Measurements from ENCODE around the gene TMEM121.
"Not testable (repeated sequence)": the region's sequence is repeated elsewhere in the genome, so short reads cannot be mapped to it uniquely, and the experiment has no call there.

- not testable (repeated sequence) for TF ChIP-seq CTCF (conservative IDR thresholded peaks at IDR 0.05; ENCODE audit: low read length); EZH2phosphoT487 (IDR thresholded peaks at IDR 0.05; ENCODE audit: borderline replicate concordance, low read depth, low read length)
Observed at GRCh38 chr14:105557671-105558070, 31.3 kb downstream of the TMEM121 start.
